K562 (cell line): ENCODE measurements around the gene ZNF77. TPM values are rescaled to one million over a fixed set of nuclear protein-coding genes. Genes with fewer than 3 reads are reported as not detected.

Experiments used
- CBFA2T3 ChIP-seq: fragments of 450-650 bp; IDR thresholded peaks from 2 replicates; pipeline ENCODE4 v1.6.1; 2017
- CCNT2 ChIP-seq: IDR thresholded peaks from 2 replicates; pipeline ENCODE4 v1.6.1; 2011; ENCODE audit warnings: borderline replicate concordance, low read depth, mild to moderate bottlenecking, moderate library complexity, mixed read lengths, low read length; ENCODE audit not compliant: insufficient read length; ENCODE audit errors: extremely low read depth
- CTCF ChIP-seq, 3 experiments: IDR thresholded peaks in 2 of 3; conservative IDR thresholded peaks in 1 of 3; 2 replicates each; pipeline ENCODE4 v1.5.1; 2011 to 2012; ENCODE audit warnings: low read length in 3 of 3, mild to moderate bottlenecking in 3 of 3, control low read depth in 2 of 3, improper control_type of control experiment in 1 of 3, inconsistent platforms in 1 of 3, low read depth in 1 of 3, mixed read lengths in 1 of 3, moderate library complexity in 1 of 3; ENCODE audit not compliant: insufficient read depth in 2 of 3
- DPF2 ChIP-seq: fragments of 450-650 bp; IDR thresholded peaks from 2 replicates; pipeline ENCODE4 v1.6.1; 2016
- EGR1 ChIP-seq: fragments of 450-650 bp; conservative IDR thresholded peaks from 2 replicates; pipeline ENCODE4 v1.6.1; 2017; ENCODE audit warnings: mild to moderate bottlenecking
- ELF1 ChIP-seq: fragments of 200-800 bp; sonication (Bioruptor generic); IDR thresholded peaks from 2 replicates; pipeline ENCODE4 v1.6.1; 2016; ENCODE audit warnings: missing genetic modification characterization, missing compliant biosample characterization
- FOXM1 ChIP-seq, 2 experiments: fragments of 450-650 bp in 1 of 2; sonication (generic) in 1 of 2; formaldehyde crosslinking in 1 of 2; IDR thresholded peaks; 2 replicates each; pipeline versions ENCODE4 v1.6.1 to v1.9.0; 2017 to 2022; ENCODE audit warnings: low read depth in 2 of 2, mild to moderate bottlenecking in 2 of 2, missing genetic modification reagents in 1 of 2, moderate library complexity in 1 of 2
- KDM1A ChIP-seq, 2 experiments: fragments of 450-650 bp; IDR thresholded peaks; 2 replicates each; pipeline ENCODE4 v1.6.1; 2016; ENCODE audit warnings: mild to moderate bottlenecking in 2 of 2
- KDM4B ChIP-seq, 2 experiments: fragments of 450-650 bp in 1 of 2; sonication (generic) in 1 of 2; IDR thresholded peaks; 2 replicates each; pipeline ENCODE4 v1.6.1; 2016 to 2017; ENCODE audit warnings: borderline replicate concordance in 2 of 2, antibody characterized with exemption in 1 of 2, low read depth in 1 of 2, mild to moderate bottlenecking in 1 of 2
- MTA2 ChIP-seq: fragments of 450-650 bp; IDR thresholded peaks from 2 replicates; pipeline ENCODE4 v1.6.1; 2016; ENCODE audit warnings: low read depth
- NEUROD1 ChIP-seq: fragments of 150-350 bp; IDR thresholded peaks from 2 replicates; pipeline ENCODE4 v1.6.1; 2014; ENCODE audit warnings: borderline replicate concordance, low read length, low read depth; ENCODE audit not compliant: partially characterized antibody
- PHF21A ChIP-seq: fragments of 450-650 bp; IDR thresholded peaks from 2 replicates; pipeline ENCODE4 v1.6.1; 2017; ENCODE audit warnings: low read depth, borderline replicate concordance
- RAD21 ChIP-seq, 2 experiments: fragments of 250-450 bp in 1 of 2; fragments of 450-650 bp in 1 of 2; sonication (Bioruptor Pico) in 1 of 2; formaldehyde crosslinking in 1 of 2; IDR thresholded peaks in 1 of 2; conservative IDR thresholded peaks in 1 of 2; 2 replicates each; pipeline versions ENCODE4 v1.4.0 to v1.8.0; 2020 to 2022; ENCODE audit warnings: mild to moderate bottlenecking in 2 of 2, moderate library complexity in 1 of 2
- RCOR1 ChIP-seq, 2 experiments: IDR thresholded peaks; 2 replicates each; pipeline ENCODE4 v1.6.1; 2012; ENCODE audit warnings: low read depth in 2 of 2, low read length in 2 of 2, borderline replicate concordance in 1 of 2, improper control_type of control experiment in 1 of 2
- SMAD3 ChIP-seq: fragments of 450-650 bp; formaldehyde crosslinking; conservative IDR thresholded peaks from 2 replicates; pipeline ENCODE4 v1.4.0; 2020; ENCODE audit warnings: mild to moderate bottlenecking
- SOX6 ChIP-seq: fragments of 450-650 bp; IDR thresholded peaks from 2 replicates; pipeline ENCODE4 v1.6.1; 2014; ENCODE audit warnings: mild to moderate bottlenecking
- SRSF9 ChIP-seq: fragments of 200-400 bp; formaldehyde crosslinking; IDR thresholded peaks from 2 replicates; pipeline ENCODE4 v1.6.1; 2017; ENCODE audit warnings: low read depth, low read length, borderline replicate concordance
- ZNF384 ChIP-seq: IDR thresholded peaks from 2 replicates; pipeline ENCODE4 v1.6.1; 2012; ENCODE audit warnings: low read depth, low read length, improper control_type of control experiment
- ZNF584 ChIP-seq: fragments of 200-800 bp; sonication (Bioruptor generic); IDR thresholded peaks from 2 replicates; pipeline ENCODE4 v1.6.1; 2016; ENCODE audit warnings: low read depth, mild to moderate bottlenecking, missing genetic modification characterization, missing compliant biosample characterization
- polyA plus RNA-seq, 8 experiments: library from polyadenylated mRNA; depleted of rRNA in 4 of 8; stranded (reverse) in 5 of 8; unstranded in 3 of 8; fragments of >200 nt; fragmentation: Nextera tagmentation in 2 of 8; fragmentation: Illumina TruSeq in 1 of 8; extraction: Ambion mirVana in 2 of 8; extraction: Trizol in 1 of 8; gene quantifications; 2 replicates each; pipeline versions ENCODE4 v1.2.1 to v1.2.3, GENCODE V29; 2011 to 2014; ENCODE audit warnings: inconsistent platforms in 1 of 8, missing spikeins in 1 of 8
- total RNA-seq, 7 experiments: library from RNA; depleted of rRNA in 6 of 7; stranded (reverse); fragments of >200 nt in 6 of 7; fragmentation: Illumina TruSeq in 2 of 7; extraction: Trizol in 2 of 7; gene quantifications; 2 replicates each; pipeline versions ENCODE4 v1.2.1 to v1.2.3, GENCODE V29; 2011 to 2021; ENCODE audit warnings: low replicate concordance in 1 of 7
- TF ChIP-seq, protein P1 (sequence below): fragments of 450-650 bp; IDR thresholded peaks from 2 replicates; pipeline ENCODE4 v1.6.1; 2016; ENCODE audit warnings: antibody characterized with exemption
- TF ChIP-seq, protein P2 (sequence below): fragments of 450-650 bp; formaldehyde crosslinking; IDR thresholded peaks from 2 replicates; pipeline ENCODE4 v1.4.0; 2020; ENCODE audit warnings: mild to moderate bottlenecking, moderate library complexity
- TF ChIP-seq, protein P3 (sequence below): sonication (generic); formaldehyde crosslinking; IDR thresholded peaks from 2 replicates; pipeline ENCODE4 v1.8.1; 2023; ENCODE audit warnings: mild to moderate bottlenecking, missing genetic modification reagents

Gene ZNF77
- total and polyA plus RNA-seq, 9 of the 15 experiments (the other 6 are each of a cell fraction or from before 2014, with no cell fraction given), result 4.3 to 14.5 (median 7.7) TPM

GRCh38 chr19:2977746-2978138, 33.0 kb upstream of the ZNF77 start (continued):
- TF ChIP-seq, protein P1, sequence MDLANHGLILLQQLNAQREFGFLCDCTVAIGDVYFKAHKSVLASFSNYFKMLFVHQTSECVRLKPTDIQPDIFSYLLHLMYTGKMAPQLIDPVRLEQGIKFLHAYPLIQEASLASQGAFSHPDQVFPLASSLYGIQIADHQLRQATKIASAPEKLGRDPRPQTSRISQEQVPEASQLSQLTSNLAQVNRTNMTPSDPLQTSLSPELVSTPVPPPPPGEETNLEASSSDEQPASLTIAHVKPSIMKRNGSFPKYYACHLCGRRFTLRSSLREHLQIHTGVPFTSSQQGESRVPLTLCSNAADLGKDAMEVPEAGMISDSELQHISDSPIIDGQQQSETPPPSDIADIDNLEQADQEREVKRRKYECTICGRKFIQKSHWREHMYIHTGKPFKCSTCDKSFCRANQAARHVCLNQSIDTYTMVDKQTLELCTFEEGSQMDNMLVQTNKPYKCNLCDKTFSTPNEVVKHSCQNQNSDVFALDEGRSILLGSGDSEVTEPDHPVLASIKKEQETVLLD, result no peak
- TF ChIP-seq, protein P2, sequence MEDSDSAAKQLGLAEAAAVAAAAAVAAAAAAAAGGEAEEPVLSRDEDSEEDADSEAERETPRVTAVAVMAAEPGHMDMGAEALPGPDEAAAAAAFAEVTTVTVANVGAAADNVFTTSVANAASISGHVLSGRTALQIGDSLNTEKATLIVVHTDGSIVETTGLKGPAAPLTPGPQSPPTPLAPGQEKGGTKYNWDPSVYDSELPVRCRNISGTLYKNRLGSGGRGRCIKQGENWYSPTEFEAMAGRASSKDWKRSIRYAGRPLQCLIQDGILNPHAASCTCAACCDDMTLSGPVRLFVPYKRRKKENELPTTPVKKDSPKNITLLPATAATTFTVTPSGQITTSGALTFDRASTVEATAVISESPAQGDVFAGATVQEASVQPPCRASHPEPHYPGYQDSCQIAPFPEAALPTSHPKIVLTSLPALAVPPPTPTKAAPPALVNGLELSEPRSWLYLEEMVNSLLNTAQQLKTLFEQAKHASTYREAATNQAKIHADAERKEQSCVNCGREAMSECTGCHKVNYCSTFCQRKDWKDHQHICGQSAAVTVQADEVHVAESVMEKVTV, result no peak
- peak; percentile 47 for TF ChIP-seq MTA2
- no peak for TF ChIP-seq ELF1
- TF ChIP-seq NEUROD1, result peak; percentile 22
- peak; percentile 70 for TF ChIP-seq DPF2
- peak; percentile 84 for TF ChIP-seq CBFA2T3
- TF ChIP-seq EGR1, result peak; percentile 55
- peak; percentile 1 for TF ChIP-seq CCNT2
- TF ChIP-seq KDM1A (IDR thresholded peaks at IDR 0.05), result peak; percentile 87 to 90
- TF ChIP-seq RCOR1 (IDR thresholded peaks at IDR 0.05; ENCODE audit: borderline replicate concordance in 1 of 2, low read depth in 2 of 2, low read length in 2 of 2), result peak; percentile 69 to 96
- no peak for TF ChIP-seq FOXM1 (IDR thresholded peaks at IDR 0.05; ENCODE audit: low read depth)
- 0 out of 2 replicates have a peak, but pooled peaks have one; percentile 25 for TF ChIP-seq FOXM1 (CRISPR knock-in tag; IDR thresholded peaks at IDR 0.05; ENCODE audit: low read depth)
- TF ChIP-seq, protein P3, sequence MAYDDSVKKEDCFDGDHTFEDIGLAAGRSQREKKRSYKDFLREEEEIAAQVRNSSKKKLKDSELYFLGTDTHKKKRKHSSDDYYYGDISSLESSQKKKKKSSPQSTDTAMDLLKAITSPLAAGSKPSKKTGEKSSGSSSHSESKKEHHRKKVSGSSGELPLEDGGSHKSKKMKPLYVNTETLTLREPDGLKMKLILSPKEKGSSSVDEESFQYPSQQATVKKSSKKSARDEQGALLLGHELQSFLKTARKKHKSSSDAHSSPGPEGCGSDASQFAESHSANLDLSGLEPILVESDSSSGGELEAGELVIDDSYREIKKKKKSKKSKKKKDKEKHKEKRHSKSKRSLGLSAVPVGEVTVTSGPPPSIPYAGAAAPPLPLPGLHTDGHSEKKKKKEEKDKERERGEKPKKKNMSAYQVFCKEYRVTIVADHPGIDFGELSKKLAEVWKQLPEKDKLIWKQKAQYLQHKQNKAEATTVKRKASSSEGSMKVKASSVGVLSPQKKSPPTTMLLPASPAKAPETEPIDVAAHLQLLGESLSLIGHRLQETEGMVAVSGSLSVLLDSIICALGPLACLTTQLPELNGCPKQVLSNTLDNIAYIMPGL, result no peak
- no peak for TF ChIP-seq KDM4B (IDR thresholded peaks at IDR 0.05; ENCODE audit: borderline replicate concordance in 2 of 2, low read depth in 1 of 2)
- no peak for TF ChIP-seq SRSF9
- TF ChIP-seq ZNF384, result 0 out of 2 replicates have a peak, but pooled peaks have one; percentile 8
- TF ChIP-seq SMAD3 (CRISPR knock-in tag), result no peak
- TF ChIP-seq PHF21A, result peak; percentile 95
- no peak for TF ChIP-seq ZNF584 (CRISPR knock-in tag)
- peak; percentile 28 to 39 (median 34); a peak in 2 of 6 replicates for TF ChIP-seq CTCF (IDR thresholded peaks at IDR 0.05 in 2 of 3, conservative IDR thresholded peaks at IDR 0.05 in 1 of 3; ENCODE audit: insufficient read depth in 2 of 3, low read depth in 1 of 3, low read length in 3 of 3)
- peak in 1 of 2 experiments; percentile 33; a peak in 2 of 4 replicates for TF ChIP-seq RAD21 (CRISPR knock-in tag; conservative IDR thresholded peaks at IDR 0.05 in 1 of 2, IDR thresholded peaks at IDR 0.05 in 1 of 2)
- TF ChIP-seq SOX6, result no peak
